Left colon (tissue), 2 donors: Measurements from ENCODE around the gene DNAJC15. TPM values are rescaled to one million over a fixed set of nuclear protein-coding genes. Genes with fewer than 3 reads are reported as not detected.
"Not testable (repeated sequence)": the region's sequence is repeated elsewhere in the genome, so short reads cannot be mapped to it uniquely, and the experiment has no call there.

Experiments
- ATAC-seq: fragments of 200-7000 bp; cut with Tn5 transposase; one replicate; pipeline ENCODE4 v1.9.1; 2020; ENCODE audit warnings: mild to moderate bottlenecking, moderate library complexity
- DNase-seq, 2 donors: peaks; one replicate each; pipeline ENCODE4 v3.0.0-alpha.2; 2020
- intact Hi-C, 2 donors: fragments of 100-400 bp; cut with DNase I in 1 of 2; cut with micrococcal nuclease in 1 of 2; formaldehyde crosslinking; loops; one replicate each; pipeline versions ENCODE4 v1.11.2 to v1.14.0; 2022; cut with DNase I, micrococcal nuclease
- total RNA-seq, 2 donors: library from RNA; stranded (reverse); fragmentation: NEBNext Ultra II Directional; extraction: Animal tissue kit (Norgen Biotek cat#: 25700); gene quantifications; one replicate each; pipeline ENCODE4 v1.2.1, GENCODE V29; 2021
- donor health status: DM: no; HTN: no; CAD: no.
- donor health status: DM: yes; HTN: yes; CAD: no.

Gene DNAJC15
- total RNA-seq, 2 donors from 2014 or later: 22.8 to 29.2 TPM

GRCh38 chr13:43039966-43040365 lies 16.6 kb downstream of the DNAJC15 start:
- intact Hi-C loops: no loop called here
- DNase-seq (no peak), ATAC-seq (no peak)

- intact Hi-C loops, ATAC-seq, DNase-seq: not testable (repeated sequence)
These were observed 17.4 kb downstream of the DNAJC15 start for GRCh38 chr13:43040581-43041368.

GRCh38 chr13:43041369-43041921 lies 18.1 kb downstream of the DNAJC15 start:
- no peak for DNase-seq
- no peak for ATAC-seq
- intact Hi-C loops: no loop called here

GRCh38 chr13:43042410-43042921 lies 19.1 kb downstream of the DNAJC15 start:
- intact Hi-C loops: no loop called here
- DNase-seq (no peak), ATAC-seq (no peak)

- intact Hi-C loops: no loop called here
- DNase-seq: peak in 1 of 2 donors; percentile 39
- peak; percentile 87 for ATAC-seq
These were observed 21.4 kb downstream of the DNAJC15 start for GRCh38 chr13:43044720-43045301.

- DNase-seq (peak; percentile 89 to 91), ATAC-seq (peak; percentile 77)
- intact Hi-C loops: not testable (repeated sequence)
These were observed 22.0 kb downstream of the DNAJC15 start for GRCh38 chr13:43045302-43045773.

- no peak for DNase-seq
- intact Hi-C loops: no loop called here
These were observed 22.9 kb downstream of the DNAJC15 start for GRCh38 chr13:43046259-43046658.

GRCh38 chr13:43054803-43055802 lies 31.7 kb downstream of the DNAJC15 start:
- peak; percentile 24 to 30 for DNase-seq
- intact Hi-C loops: no loop called here
- peak; percentile 56 for ATAC-seq

More at GRCh38 chr13:43046259-43046658, 22.9 kb downstream of the DNAJC15 start:
- ATAC-seq: peak; percentile 59

GRCh38 chr13:43057653-43058317 lies 34.4 kb downstream of the DNAJC15 start:
- ATAC-seq (peak; percentile 49), DNase-seq (peak in 1 of 2 donors; percentile 25)
- intact Hi-C loops: no loop called here

GRCh38 chr13:43058318-43058674 lies 34.9 kb downstream of the DNAJC15 start:
- peak; percentile 51 to 65 for DNase-seq
- intact Hi-C loops: no loop called here

GRCh38 chr13:43058831-43059230 lies 35.4 kb downstream of the DNAJC15 start:
- intact Hi-C loops: no loop called here
- ATAC-seq: no peak
- no peak for DNase-seq

More at GRCh38 chr13:43058318-43058674, 34.9 kb downstream of the DNAJC15 start:
- ATAC-seq: peak; percentile 89

- intact Hi-C loops, DNase-seq, ATAC-seq: not testable (repeated sequence)
These were observed 36.4 kb downstream of the DNAJC15 start for GRCh38 chr13:43059779-43060178.

- ATAC-seq, intact Hi-C loops, DNase-seq: not testable (repeated sequence)
These were observed 37.4 kb downstream of the DNAJC15 start for GRCh38 chr13:43060806-43061205.

- no peak for ATAC-seq
- intact Hi-C loops: no loop called here
- DNase-seq: no peak
These were observed 38.3 kb downstream of the DNAJC15 start for GRCh38 chr13:43061496-43062280.

- intact Hi-C loops: no loop called here
- ATAC-seq (no peak), DNase-seq (no peak)
These were observed 48.4 kb downstream of the DNAJC15 start for GRCh38 chr13:43071824-43072223.

- intact Hi-C loops: no loop called here
- DNase-seq: no peak
- ATAC-seq: no peak
These were observed 49.0 kb downstream of the DNAJC15 start for GRCh38 chr13:43072394-43072793.

- intact Hi-C loops: no loop called here
- DNase-seq (no peak), ATAC-seq (no peak)
These were observed 51.6 kb downstream of the DNAJC15 start for GRCh38 chr13:43074824-43075510.
